HS-27A (cell line): Measurements from ENCODE around the gene VTA1.
A peak's percentile ranks its signal among the peaks of the same experiment; 100 is the strongest.
"Not testable (repeated sequence)": the region's sequence is repeated elsewhere in the genome, so short reads cannot be mapped to it uniquely, and the experiment has no call there.

Experiments
- DNase-seq: peaks from one replicate; pipeline ENCODE4 v3.0.0-alpha.2; 2012; ENCODE audit warnings: low read depth, missing footprints

The VTA1 gene

DNA sequence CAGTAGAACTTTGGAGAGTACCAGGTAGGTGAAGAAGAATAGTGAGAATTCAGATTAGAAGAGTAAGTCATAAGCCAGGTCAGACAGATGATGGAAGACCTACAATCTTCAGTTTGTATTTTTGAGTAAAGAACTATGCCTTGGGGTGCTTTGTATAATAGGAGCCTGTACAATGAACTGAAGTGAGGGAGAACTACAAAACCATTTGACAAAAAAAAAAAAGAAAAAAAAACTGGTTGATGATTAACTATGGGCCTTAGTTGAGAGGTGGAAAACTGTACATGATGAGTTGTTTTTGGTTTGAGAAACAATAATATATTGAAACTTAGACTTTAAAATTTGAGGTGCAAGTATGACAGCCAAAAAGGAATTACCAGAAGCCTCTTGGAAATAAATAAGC is 25.7 kb downstream of the VTA1 start:
- no peak for DNase-seq

DNA sequence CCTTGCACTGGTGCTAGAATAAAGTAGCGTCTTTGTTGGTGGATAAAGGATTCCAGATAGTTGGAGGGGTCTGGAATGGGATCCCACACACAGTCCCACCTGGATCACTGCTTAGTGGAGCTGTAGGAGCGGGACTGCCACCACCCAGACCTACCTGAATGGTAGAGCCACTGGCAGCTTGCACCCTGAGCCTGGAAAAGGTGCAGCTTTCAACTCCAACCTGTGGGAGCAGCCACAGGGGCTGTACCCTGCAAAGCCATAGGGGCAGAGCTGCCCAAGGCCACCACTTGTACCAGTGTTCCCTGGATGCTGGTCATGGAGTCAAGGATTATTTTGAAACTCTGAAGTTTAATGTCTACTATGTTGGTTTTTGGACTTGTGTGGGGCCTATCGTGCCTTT is 26.9 kb downstream of the VTA1 start:
- no peak for DNase-seq

DNA sequence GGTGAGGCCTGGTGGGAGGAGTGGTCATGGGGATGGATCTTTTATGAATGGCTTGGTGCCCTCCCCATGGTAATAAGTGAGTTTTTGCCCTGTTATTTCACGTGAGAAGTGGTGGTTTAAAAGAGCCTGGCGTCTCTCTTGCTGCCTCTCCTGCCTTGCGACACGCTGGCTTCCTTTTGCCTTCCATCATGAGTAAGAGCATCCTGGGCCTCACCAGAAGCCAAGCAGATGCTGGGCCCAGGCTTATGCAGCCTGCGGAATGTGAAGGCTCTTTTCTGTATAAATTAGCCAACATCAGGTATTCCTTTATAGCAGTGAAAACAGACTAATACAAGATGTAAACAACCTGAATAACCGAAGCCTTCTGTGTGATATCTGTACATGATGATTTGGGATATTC is 27.6 kb downstream of the VTA1 start:
- no peak for DNase-seq

DNA sequence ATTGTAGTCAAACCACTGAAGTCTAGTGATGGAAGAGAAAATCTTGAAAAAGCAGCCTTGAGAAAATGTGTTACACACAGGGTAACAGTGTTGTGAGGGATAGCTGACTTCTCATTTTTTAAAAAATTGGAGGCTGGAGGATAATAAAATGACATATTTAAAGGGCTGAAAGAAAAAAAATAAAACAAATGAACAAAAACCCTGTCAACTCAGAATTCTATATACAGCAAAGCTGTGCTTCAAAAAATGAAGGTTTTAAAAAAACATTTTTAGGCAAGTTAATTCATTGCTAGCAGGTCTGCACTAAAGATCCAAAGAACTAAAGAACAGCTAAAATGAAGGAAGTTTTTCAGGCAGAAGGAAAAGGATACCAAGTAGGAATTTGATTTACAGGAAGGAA is 31.1 kb downstream of the VTA1 start:
- DNase-seq: no peak

DNA sequence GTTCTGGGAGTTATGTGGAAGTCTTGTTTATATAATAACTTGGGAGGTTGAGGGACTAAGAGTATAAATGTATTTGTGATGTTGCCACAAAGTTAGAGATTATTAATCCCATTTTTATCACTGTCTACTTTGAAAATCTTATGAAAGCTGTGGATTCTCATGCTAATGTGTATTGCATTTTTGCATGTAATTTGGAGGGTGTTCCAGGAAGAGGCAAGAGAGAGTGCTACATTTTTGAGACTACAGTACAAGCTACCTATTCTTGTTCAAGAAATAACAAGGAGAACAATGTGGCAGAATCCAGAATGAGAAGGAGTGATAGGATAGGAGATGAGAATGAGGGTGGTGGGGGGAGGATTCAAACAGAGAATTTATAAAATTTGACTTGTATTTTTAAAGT is 34.9 kb downstream of the VTA1 start:
- no peak for DNase-seq

DNA sequence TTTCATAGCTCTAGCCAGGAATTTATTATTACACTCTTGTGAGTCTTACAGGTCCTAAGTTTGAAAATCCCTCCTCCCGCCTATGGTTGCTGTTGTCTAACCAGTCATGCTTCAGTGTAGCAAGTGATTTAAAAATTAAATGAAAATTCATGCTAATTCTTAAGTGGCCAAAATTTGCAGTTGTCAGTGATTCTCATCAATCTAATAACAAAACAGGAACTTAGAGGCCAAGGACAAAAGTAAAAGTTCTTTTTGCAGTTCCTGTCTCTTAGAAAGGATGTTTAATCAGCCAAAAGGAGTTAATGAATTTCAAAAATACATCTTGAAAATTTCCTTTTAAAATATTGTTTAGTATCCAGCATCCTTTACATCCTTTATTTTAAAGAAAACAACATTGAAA is 36.3 kb downstream of the VTA1 start:
- DNase-seq: no peak

DNA sequence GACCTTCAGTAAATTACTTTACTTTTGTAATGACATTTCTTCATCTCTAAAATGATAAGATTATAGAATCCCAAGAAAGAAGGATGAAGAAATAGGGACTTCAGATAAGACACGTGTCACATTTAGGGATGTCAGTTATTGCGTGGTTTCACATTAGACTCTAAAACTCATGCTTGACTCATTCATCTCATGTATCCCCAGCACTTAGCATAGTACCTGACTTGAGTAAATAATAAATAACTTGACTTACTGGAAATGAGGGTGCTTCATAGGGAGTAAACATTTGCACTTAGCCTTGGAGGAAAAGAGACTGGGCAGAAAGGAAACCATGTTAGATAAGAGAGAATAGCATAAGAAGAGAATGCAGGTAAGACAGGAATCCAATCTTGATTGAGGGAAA is 37.2 kb downstream of the VTA1 start:
- no peak for DNase-seq

DNA sequence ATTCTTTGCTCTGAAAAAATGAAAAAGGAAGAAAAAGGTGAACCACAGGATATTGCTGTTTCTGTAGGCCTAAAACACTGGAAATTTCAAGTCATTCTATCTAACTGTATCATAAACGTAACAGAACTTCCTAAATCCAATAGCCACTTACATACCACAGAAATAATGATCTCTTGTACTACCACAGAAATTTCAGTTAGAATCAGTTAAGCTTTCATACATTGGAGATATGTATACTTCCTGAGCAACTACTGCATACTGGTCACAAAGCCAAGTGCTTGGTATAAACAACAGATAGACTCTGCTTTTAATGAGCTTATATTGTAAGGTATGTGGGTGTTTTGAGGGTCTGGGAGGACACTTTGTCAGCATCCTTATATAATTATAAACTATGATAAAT is 38.6 kb downstream of the VTA1 start:
- no peak for DNase-seq

DNA sequence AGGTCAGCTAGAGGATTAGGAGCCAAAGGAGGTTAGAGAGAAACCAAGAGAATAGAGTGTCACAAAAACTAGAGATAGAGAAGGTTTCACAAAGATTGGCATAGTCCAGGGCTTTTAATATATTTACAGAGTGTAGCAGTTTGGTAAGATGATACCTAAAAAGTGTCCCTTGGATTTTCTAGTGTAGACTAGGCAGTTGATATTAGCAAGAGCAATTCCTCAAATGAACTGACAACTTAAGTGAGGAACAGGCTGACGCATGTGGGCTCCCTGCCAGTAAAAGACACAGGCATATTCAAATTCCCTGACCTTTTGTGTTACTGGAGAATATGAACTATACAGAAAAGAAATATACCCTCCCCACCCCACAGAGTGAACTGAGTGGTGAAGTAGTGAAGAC is 40.1 kb downstream of the VTA1 start:
- no peak for DNase-seq

DNA sequence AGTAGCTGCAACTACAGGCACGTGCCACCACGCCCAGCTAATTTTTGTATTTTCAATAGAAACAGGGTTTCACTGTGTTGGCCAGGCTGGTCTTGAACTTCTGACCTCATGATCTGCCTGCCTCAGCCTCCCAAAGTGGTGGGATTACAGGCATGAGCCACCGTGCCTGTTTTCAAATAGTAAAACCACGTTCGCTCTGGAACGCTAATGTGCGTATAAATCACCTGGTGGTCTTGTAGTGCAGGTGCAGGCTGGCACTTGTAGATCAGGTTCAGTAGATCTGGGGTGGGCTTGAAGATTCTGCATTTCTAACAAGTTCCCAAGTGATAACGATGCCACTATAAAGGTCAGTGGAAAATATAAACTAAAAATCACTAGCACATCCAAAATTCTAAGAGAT is 41.3 kb downstream of the VTA1 start:
- not testable (repeated sequence) for DNase-seq

DNA sequence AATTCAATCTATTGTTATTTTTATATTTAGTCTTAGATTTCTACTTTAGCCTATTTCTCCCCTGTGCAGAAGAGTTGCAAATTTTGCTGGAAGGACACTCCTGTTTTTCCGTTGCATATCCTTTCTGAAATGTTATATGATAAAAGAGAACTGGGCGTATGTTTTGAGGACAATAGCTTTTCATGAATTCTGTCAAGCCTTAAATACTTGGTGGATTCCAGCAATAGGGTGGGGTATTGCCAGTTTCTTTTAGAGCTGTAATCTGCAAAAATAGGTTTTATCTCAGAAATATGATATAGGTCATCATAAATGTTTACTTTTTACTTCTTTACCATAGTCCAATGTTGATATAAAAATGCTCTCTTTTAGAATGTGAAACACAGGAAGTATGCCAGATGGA is 42.0 kb downstream of the VTA1 start:
- DNase-seq: no peak

DNA sequence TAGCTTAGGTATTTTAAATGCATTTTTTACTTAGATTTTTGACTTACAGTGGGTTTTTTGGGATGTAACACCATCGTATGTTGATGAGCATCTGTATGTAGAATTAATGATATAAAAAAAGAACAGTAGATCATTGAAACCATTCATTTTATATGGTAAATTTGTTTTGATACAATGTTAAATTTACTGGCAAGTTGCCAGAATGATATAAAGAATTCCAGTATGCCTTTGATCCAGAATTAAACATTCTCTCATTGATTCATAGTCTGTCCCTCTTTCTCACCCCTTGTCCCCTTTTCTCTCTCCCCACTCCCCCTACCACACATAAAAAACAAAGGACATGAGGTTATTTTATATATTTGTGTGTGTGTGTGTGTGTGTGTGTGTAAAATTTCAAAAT is 45.3 kb downstream of the VTA1 start:
- no peak for DNase-seq

DNA sequence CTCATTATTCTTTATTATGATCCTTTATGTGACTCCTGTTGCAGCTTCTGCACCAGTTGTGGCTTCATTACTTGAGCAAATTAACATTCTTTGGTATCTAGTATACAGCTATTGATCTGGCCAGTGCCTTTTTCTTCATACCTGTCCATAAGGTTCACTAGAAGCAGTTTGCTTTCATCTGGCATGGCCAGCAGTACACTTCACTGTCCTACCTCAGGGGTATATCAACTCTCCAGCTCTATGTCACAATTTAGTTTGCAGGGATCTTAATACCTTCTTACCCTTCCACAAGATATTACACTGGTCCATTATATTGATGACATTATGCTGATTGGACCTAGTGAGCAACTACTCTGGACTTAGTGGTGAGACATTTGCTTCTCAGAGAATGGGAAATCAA is 46.6 kb downstream of the VTA1 start:
- no peak for DNase-seq

DNA sequence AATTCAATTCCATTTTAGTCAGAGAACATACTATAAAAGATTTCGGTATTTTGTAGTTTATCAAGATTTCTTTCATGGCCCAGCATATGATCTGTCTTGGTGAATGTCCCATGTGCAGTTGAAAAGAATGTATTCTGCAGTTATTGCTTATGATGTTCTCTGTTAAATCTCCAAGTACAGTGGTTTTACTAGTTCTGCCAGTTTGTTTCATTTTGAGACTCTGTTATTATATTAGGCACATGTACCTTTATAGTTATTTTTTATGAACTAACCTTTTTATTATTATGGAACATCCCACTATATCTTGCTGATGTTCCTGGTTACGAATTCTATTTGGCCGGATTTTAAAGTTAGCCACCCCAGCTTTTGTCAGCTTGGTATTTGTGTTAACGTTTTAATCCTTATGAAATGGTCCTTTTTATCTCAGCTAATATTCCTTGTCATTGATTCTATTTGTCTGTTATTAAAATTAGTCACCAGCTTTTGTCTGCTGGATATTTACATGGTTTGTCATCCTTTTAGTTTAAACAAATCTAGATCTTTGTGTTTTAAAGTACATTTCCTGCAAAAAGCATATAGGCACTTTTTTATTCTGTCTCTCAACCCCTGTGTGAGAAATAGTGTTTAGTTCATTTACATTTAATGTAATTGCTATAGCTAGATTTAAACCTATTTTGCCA is 48.9 kb downstream of the VTA1 start:
- DNase-seq: no peak

DNA sequence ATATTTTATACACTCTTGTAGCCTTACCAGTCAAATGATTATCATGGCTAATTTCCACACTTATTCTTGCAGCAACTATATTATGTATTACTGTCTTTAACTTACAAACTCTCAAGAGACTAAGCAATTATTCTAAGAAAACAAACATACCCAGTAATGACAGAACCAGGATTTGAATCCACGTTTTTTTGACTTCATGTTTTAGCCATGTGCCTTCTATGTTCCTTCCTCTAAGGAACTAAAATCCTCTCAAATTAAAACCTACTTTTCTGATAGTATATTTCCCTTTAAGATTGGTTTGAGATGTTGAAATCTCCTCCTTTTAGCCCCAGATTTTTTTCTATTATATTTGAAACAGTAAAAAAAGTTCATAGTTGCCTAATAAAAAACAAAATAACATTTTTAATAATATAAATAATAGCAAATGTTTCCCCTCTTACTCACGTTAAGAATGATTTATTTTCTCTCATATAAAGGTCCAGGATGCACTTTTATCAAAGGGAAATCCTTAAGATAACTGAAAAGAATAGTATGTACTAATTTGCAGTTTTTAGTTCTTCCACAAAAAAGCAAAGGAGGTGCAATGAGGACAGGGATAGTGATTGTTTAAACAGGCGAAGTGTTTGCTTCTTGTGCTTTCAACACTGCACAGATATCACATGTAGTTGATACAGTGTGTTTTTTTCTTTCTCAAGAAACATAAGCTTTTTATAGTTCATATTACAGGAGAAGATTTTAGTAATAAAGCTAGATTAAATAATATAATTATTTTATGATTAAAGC is 54.0 kb downstream of the VTA1 start:
- no peak for DNase-seq

DNA sequence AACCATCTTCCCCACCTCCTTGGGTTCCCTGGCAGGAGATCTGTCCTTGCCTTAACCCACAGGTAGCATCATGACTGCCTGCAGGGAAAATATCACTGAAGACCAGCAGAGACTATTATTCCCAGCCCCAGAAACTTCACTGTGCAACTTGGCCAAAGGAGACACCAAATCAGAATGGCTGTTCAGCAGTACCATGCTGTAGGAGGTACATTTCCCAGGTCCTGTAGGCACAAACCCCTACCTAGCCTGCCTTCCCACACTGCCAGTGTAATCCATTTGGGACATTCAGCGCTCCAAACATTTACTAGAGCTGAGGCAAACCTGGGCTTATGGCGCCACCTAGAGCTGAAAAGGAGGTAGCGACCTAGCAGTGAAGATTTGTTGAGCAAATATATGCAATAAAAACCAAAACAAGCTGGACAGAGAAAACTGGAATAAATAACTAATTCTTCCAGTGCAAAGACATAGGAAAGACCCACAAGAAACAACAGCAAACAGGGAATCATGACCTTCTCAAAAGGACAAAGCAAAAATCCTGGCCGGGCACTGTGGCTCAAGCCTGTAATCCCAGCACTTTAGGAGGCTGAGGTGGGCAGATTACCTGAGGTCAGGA is 60.3 kb downstream of the VTA1 start:
- peak; percentile 22 for DNase-seq

DNA sequence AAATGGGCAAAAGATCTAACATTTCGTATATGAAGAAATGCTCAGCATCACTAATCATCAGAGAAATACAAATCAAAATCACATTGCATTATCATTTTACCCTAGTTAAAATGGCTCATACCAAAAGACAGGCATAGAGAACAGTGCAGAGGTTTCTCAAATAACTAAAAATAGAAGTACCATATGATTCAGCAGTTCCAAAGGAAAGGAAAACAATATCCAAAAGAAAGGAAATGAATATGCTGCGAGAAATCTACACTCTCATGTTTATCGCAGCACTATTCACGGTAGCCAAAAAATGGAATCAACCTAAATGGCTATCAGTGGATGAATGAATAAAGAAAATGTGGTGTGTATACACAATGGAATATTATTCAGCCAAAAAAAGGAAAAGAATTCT is 63.5 kb downstream of the VTA1 start:
- no peak for DNase-seq

DNA sequence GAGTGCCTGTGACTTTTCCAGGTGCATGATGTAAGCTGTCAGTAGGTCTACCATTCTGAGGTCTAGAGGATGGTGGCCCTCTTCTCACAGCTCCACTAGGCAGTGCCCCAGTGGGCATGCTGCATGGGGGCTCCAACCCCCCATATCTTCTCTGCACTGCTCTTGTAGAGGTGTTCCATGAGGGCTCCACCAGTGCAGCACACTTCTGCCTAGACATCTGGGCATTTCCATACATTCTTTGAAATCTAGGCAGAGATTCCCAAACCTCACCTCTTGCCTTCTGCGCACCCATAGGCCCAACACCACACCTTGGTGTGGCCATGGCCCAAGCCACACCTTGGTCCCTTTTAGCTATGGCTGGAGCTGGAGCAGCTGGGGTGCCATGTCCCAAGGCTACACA is 66.3 kb downstream of the VTA1 start:
- DNase-seq: no peak

DNA sequence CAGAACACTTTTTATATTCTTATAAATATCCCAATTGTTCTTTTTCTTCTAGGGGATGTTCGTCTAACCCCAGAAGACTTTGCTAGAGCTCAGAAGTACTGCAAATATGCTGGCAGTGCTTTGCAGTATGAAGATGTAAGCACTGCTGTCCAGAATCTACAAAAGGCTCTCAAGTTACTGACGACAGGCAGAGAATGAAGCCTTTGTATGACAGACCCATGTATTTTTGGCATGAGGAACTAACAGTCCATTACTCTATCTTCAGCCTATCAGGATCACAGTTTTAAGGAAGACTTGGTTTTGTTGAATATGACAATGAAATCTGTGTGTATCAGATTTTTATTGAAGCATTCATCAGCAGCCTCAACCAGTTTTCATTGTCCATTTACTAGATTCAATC is 71.4 kb downstream of the VTA1 start:
- no peak for DNase-seq

DNA sequence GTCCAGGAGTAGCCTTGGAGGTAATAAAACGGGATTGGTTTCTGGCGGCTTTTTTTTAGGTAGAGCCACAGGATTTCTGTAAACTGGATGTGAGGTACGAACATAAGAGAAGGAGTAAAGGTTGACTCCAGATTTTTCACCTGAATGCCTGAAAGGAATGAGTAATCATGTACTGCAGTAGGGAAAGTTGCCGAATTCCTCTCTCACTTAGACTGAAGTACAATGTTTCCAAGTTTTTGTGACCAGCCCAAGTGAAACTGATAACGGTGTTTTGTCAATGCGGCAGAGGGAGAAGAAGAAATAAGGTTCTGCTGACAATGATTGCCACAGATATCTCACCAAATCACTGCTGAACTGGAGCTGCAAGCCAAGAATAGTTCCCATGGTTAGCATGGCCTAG is 75.0 kb downstream of the VTA1 start:
- DNase-seq: no peak

DNA sequence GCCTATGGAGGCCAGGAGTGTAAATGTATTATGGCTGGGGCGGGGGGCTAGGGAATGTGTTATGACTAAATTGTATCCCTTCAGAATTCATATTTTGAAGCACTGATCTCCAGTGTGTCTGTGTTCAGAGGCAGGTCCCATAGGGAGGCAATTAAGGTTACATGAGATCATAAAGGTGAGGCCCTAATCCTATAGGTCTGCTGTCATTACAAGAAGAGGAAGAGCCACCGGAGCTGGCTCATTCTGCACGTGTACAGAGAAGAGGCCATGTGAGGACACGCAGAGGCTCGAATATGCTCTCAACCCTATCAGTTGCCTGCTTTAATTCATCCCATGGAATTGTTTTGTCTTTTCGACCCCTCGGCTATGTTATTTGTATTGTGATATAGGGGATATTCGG is 76.9 kb downstream of the VTA1 start:
- no peak for DNase-seq

DNA sequence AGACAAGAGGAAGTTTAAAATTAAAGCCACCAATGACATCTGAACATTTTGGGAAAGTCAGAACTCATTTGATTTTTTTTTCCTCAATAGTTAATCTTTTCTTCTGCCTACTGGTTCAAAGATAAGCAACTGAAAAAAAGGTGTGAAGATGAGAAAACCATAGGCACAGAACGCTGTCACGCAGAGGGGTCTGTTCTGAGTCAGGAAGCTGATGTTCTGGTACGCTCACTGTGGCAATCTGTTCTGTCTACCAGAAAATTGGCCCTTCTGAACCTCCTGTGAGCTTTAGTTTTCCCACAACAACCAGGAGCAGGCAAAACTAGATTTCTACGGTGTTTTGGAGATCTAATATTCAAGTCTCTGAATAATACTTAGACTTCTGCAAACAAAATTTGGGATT is 78.1 kb downstream of the VTA1 start:
- DNase-seq: no peak

DNA sequence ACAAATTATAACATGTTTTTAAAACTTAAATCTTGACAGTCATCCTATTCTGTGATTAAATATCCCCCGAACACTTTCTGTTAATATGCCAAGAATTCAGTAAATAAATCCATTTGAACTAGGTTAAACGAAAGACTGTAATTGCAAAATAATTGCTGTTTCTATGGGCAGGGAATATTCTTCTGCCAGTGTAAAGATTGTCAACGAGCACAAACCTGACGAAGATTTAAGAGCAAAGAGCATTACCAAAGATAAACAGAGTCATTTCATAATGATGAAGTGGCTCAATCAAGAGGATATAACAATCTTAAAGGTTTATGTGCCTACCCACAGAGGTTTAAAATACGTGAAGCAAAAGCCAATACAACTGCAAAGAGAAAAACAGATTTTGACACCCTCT is 78.5 kb downstream of the VTA1 start:
- no peak for DNase-seq

DNA sequence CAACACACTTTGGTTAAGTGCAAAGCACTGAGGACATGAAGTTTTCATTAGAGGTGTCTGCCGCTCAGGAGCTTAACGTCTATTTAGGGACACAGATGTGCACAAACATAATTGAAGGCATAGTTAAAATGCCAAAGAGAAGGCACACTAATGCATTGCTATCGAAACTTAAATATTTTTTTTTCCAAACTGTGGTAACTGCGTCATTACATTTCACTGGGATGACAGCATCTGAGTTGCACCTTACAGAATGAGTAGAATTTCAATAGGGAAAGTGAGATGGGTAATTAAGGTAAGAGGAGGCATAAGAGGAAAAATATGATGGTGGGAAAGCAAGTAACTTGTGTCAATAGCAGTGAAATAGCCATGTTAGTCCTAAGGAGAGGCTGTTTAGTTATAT is 79.7 kb downstream of the VTA1 start:
- DNase-seq: no peak
